Left cardiac atrium (tissue), 4 donors: Measurements from ENCODE around the gene KIF5C. TPM values are rescaled to one million over a fixed set of nuclear protein-coding genes. Genes with fewer than 3 reads are reported as not detected.

Source experiments
- ATAC-seq, 2 donors: fragments of 200-7000 bp; cut with Tn5 transposase; one replicate each; pipeline ENCODE4 v1.9.1; 2020; ENCODE audit warnings: mild to moderate bottlenecking in 2 of 2, moderate library complexity in 2 of 2
- DNase-seq: peaks from one replicate; pipeline ENCODE4 v3.0.0-alpha.2; 2020
- intact Hi-C, 2 donors: fragments of 100-400 bp; cut with DNase I; formaldehyde crosslinking; loops; one replicate each; pipeline versions ENCODE4 v1.14.1 to v1.15.1; 2022 to 2023
- total RNA-seq, 2 donors: library from RNA; stranded (reverse); fragmentation: NEBNext Ultra II Directional; extraction: Animal tissue kit (Norgen Biotek cat#: 25700); gene quantifications; one replicate each; pipeline ENCODE4 v1.2.1, GENCODE V29; 2021
- donor health status: DM: no; HTN: yes; CAD: no.
- donor health status: DM: no; HTN: yes; CAD: no; lungs with severe emphysema.
- donor health status: DM: yes; HTN: yes; CAD: no.
- donor health status: Dilated cardiomyopathy.

Gene KIF5C
- total RNA-seq, 2 donors from 2014 or later: 1.1 to 1.4 TPM

- ATAC-seq (no peak), DNase-seq (no peak)
- intact Hi-C loops: no loop called here
These were observed 10.2 kb downstream of the KIF5C start for GRCh38 chr2:148885209-148885608.

DNA sequence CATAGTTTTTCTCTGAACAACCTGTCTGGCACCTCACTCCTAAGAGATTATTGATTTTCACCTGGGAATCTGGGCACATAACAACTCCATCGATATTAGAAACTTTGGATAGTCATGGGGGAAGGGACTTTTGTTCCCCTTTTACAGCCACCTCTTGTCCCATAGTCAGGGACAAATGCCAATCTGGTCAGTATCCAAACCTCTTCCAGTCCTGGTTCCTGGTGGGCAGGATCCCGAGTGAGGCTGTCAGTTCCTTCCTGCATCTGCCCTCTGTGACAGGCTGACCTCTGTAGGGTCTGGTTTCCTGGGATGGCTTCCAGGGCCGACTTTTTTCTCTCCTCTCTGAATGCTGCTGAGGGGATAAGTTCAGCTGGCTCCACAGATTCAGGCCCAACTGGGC is 11.0 kb downstream of the KIF5C start:
- DNase-seq (no peak), ATAC-seq (no peak)
- intact Hi-C loops: no loop called here

- no peak for DNase-seq
- no peak for ATAC-seq
These were observed 12.4 kb downstream of the KIF5C start for GRCh38 chr2:148887350-148888002.

GRCh38 chr2:148888003-148888501 is 13.0 kb downstream of the KIF5C start:
- DNase-seq: no peak
- no peak for ATAC-seq
- intact Hi-C loops: no loop called here

More at GRCh38 chr2:148887350-148888002, 12.4 kb downstream of the KIF5C start:
- intact Hi-C loops: no loop called here

DNA sequence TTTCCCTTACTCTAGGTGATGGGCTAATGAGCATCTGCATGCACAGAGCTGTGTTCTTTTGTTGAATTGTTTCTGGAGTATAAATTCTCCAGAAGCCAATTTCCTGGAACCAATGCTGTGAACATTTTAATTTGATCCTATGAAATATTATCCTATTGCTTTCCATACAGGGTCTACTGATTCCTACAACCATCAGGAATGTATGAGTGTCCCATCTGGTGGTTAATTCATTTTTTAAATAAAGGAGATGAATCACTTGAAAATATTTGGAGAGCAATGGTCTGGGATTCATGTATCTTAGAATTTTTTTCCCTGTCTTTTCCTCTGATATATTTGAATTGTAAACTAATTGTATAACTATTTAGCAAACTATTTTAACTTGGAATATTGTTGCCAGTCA is 14.0 kb downstream of the KIF5C start:
- intact Hi-C loops: no loop called here
- ATAC-seq: no peak

DNA sequence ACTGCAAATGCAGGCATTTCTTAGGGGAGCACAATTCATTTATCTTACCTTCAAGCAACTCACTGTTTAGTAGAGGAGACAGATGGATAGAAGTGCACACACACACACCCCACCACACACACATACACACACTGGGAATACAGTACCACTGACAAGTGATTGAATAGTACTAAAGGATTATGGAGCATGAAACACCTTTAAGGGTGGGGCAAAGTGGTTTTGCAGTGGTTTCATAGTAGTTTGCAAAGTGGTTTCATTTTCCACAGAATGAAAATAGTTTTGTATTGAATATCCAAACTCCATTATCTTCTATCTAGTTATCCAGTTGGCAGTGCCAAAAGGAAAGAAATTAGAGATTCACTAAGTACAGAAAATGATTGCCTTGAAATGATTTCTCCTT is 18.9 kb downstream of the KIF5C start:
- intact Hi-C loops: no loop called here
- ATAC-seq (no peak), DNase-seq (no peak)

More for the DNA sequence above, 14.0 kb downstream of the KIF5C start:
- no peak for DNase-seq

GRCh38 chr2:148896136-148896535 is 21.1 kb downstream of the KIF5C start:
- ATAC-seq (no peak), DNase-seq (no peak)
- intact Hi-C loops: no loop called here

DNA sequence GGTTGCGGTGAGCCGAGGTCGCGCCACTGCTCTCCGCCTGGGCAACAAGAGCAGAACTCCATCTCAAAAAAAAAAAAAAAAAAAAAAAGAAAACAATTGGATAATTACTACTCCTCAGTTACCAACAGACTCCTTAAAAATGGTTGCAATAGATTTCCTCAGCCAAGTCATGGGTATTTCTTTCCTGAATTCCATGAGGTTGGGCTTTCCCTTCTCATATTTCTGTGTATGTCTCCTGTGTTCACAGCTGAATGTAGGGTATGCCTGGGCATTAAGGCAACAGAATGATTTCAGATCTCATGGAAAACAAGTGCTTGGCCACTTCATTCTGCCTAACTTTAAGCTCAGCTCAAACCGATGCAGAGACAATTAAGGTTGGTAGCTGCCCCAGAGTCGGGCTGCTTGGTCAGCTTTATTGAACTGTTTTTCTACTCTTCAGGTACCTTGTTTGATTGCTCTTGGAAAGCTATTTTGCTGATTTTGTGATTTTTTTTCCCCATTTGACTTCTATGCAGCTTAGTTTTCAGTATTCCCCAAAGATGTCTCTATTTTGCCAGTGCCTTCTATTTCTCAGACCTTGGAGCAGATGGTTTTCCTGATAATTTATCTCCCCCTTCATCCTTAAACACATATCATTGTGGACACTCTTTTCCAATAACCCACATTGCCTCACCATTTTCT is 24.8 kb downstream of the KIF5C start:
- DNase-seq (no peak), ATAC-seq (no peak)
- intact Hi-C loops: no loop called here

DNA sequence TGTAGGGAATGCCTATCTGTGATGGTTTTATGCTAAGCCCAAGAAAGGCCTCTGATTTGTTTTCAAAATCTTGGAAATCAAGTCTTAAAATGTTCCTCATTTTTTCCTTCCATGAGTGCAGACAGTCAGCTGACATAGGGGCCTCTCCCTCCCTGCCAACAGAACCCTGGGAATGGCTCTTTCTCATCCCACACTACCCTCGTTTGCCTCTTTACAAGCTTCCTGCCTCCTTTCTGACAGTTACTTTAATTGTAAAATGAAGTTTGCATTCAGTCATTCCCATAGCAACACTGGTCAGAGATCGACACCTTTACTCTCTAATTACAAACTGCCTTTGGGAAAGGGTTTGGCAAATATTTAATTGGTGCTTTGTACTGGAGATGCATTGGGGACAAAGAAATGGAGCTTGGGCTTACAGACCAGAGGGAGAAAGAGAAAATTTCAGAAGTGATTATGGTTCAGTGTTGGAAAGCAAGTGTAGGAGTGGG is 25.4 kb downstream of the KIF5C start:
- DNase-seq (no peak), ATAC-seq (no peak)
- intact Hi-C loops: no loop called here

DNA sequence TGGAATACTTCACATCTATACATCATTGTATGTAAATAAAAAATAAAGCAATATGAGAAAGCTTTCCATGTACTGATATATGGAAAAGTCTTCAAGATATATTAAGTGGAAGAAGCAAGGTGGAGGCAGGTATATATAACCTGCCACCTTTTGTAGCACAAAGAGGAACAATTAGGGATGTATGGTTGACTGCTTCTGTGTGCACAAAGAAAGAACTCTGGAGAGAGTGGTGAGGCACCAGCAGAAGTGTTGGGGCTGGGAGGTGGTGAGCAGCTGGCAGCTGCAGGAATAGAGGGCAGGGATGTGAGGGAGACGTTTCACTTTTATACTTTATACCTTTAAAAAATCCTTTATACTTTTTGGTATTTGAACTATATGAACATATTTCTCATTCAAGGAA is 26.1 kb downstream of the KIF5C start:
- ATAC-seq: no peak
- intact Hi-C loops: no loop called here

GRCh38 chr2:148902798-148903197 is 27.8 kb downstream of the KIF5C start:
- no peak for DNase-seq
- intact Hi-C loops: no loop called here
- no peak for ATAC-seq

More for the DNA sequence above, 26.1 kb downstream of the KIF5C start:
- no peak for DNase-seq

DNA sequence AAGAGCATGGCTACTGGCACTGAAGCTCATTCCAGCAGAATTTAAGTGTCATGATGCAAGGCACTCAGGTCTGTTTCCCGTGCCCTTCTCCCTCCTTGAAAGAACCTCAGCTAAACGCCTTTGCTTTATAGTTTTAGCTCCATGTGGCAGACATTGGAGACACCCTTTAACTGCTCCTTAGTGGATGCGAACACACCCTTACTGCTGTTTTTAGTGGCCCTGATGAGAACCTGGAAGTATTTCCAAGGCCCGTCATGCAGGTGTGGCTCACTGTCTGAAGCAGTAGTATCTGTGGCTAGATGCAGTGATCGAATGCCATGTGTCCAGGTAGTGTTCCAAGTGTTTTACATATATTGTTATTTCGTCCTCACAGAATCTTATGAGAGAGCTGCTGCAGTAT is 28.3 kb downstream of the KIF5C start:
- no peak for ATAC-seq
- intact Hi-C loops: no loop called here
- DNase-seq: no peak

DNA sequence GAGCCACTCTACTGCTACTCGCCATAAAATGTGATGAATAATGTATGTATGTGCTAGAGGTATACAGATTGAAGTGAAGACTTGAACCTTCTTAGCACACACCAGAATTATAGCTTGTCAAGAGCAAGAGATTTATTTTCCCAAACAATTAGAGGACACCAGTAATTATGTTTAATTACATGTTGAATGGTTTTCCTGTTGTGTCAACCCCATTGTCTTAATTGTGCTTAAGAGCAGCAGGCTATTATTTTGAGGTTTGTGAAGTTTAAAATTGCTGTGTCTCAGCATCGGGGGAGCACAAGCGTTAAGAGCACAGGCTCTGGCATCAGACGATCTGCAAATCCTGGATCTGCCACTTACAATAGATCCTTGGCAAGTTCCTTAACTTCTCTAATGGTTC is 29.0 kb downstream of the KIF5C start:
- ATAC-seq: no peak
- no peak for DNase-seq
- intact Hi-C loops: no loop called here

DNA sequence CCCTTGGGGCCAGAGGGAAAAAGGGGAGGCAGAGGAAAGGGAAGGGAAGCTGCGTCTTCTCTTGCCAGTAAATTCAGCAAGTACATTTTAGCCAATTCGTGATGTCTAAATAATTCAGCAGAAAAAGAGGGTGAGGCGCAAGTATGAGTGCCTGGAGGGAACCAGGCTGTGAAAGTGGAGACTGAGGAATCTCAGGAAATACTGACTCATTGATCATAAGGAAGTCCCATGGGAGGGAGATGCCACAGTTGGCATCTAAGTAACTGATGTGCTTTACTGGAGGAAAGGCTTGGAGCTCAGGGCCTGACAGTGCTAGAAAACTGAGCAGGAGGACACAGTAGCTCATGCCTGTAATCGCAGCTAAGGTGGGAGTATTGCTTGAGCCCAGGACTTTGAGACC is 31.1 kb downstream of the KIF5C start:
- no peak for DNase-seq
- intact Hi-C loops: no loop called here

GRCh38 chr2:148907085-148907785 is 32.2 kb downstream of the KIF5C start:
- ATAC-seq (no peak), DNase-seq (no peak)
- intact Hi-C loops: no loop called here

More for the DNA sequence above, 31.1 kb downstream of the KIF5C start:
- no peak for ATAC-seq

- intact Hi-C loops: no loop called here
- ATAC-seq: no peak
- no peak for DNase-seq
These were observed 34.1 kb downstream of the KIF5C start for GRCh38 chr2:148909114-148909513.

GRCh38 chr2:148913061-148913460 is 38.0 kb downstream of the KIF5C start:
- intact Hi-C loops: no loop called here
- ATAC-seq (no peak), DNase-seq (no peak)

GRCh38 chr2:148913492-148913891 is 38.5 kb downstream of the KIF5C start:
- intact Hi-C loops: no loop called here
- DNase-seq: no peak
- no peak for ATAC-seq

DNA sequence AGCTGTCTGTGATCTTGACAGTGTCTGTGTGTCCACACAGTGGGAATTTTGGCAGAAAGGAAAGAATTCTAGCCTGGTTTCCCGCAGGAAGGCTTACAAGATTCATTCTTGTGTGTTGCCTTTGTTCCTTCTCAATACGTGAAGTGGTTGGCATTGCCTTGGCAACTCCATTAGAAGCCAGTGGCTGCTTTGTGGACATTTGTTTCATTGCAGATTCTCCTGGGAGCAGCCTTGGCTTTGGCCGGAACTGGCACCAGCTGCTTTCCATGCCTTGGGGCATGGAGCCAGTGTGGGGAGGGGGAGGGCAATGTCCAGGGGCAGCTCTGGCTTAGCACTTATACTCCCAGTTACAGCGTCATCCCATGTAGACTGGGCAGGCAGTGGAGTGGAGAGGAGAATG is 39.4 kb downstream of the KIF5C start:
- DNase-seq (no peak), ATAC-seq (no peak)
- intact Hi-C loops: no loop called here

GRCh38 chr2:148917431-148917830 is 42.4 kb downstream of the KIF5C start:
- DNase-seq: no peak
- intact Hi-C loops: no loop called here

More at GRCh38 chr2:148917431-148917830, 42.4 kb downstream of the KIF5C start:
- no peak for ATAC-seq
